Spleen (tissue), 7 donors: ENCODE measurements around the gene GDF3.

Experiments
- POLR2A ChIP-seq, 3 donors: fragments of 450-650 bp; IDR thresholded peaks; one replicate each; pipeline ENCODE4 v1.5.1; 2017; ENCODE audit warnings: antibody characterized with exemption in 3 of 3, mild to moderate bottlenecking in 1 of 3
- POLR2AphosphoS5 ChIP-seq, 3 donors: sonication (generic); formaldehyde crosslinking; IDR thresholded peaks; one replicate each; pipeline ENCODE4 v1.5.1; 2017; ENCODE audit warnings: antibody characterized with exemption in 3 of 3
- TF ChIP-seq, protein P1 (sequence below), 11 experiments: fragments of 200-600 bp in 7 of 11; fragments of 450-650 bp in 4 of 11; sonication (generic) in 4 of 11; IDR thresholded peaks in 8 of 11; conservative IDR thresholded peaks in 3 of 11; 1 replicate in 7 of 11; 2 replicates in 4 of 11; pipeline versions ENCODE4 v1.4.0 to v1.8.0; 2016 to 2021; ENCODE audit warnings: antibody characterized with exemption in 11 of 11, inconsistent platforms in 4 of 11, mild to moderate bottlenecking in 1 of 11
- donor health status: DM: no; HTN: no; CAD: no; lungs with moderate emphysema.
- donor health status: DM: no; HTN: no; CAD: no.
- donor health status: DM: no; HTN: no; CAD: no.

DNA sequence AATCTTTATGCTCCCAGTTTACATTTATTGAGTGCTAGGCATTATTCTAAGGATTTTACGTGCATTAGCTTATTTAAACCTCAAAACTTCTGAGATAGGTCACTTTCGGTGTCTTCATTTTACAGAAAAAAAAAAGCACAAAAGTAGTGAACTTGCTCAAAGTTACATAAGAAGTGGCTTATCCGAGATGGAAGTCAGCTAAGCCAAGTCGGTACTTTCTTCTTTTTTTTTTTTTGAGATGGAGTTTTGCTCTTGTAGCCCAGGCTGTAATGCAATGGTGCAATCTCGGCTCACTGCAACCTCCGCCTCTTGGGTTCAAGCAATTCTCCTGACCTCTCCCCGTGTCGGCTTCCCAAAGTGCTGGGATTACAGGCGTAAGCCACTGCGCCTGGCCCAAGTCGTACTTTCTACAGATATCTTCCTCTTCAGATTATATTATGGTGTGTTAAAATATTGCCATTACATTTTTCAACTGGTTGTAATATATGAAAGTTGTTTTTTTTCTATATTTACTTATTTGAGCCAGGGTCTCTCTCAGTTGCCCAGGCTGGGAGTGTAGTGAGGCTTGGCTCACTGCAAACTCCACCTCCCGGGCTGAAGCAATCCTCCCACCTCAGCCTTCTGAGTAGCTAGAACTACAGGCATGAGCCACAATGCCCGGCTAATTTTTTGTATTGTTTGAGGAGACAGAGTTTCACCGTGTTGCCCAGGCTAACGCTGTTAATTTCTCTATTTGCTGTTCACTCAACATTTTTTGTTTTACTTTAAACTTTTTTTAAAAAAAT is 24.6 kb upstream of the GDF3 start:
- no peak for TF ChIP-seq POLR2A (IDR thresholded peaks at IDR 0.05)
- TF ChIP-seq, protein P1, sequence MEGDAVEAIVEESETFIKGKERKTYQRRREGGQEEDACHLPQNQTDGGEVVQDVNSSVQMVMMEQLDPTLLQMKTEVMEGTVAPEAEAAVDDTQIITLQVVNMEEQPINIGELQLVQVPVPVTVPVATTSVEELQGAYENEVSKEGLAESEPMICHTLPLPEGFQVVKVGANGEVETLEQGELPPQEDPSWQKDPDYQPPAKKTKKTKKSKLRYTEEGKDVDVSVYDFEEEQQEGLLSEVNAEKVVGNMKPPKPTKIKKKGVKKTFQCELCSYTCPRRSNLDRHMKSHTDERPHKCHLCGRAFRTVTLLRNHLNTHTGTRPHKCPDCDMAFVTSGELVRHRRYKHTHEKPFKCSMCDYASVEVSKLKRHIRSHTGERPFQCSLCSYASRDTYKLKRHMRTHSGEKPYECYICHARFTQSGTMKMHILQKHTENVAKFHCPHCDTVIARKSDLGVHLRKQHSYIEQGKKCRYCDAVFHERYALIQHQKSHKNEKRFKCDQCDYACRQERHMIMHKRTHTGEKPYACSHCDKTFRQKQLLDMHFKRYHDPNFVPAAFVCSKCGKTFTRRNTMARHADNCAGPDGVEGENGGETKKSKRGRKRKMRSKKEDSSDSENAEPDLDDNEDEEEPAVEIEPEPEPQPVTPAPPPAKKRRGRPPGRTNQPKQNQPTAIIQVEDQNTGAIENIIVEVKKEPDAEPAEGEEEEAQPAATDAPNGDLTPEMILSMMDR (IDR thresholded peaks at IDR 0.05 in 8 of 11, conservative IDR thresholded peaks at IDR 0.05 in 3 of 11) = no peak
- no peak for TF ChIP-seq POLR2AphosphoS5 (IDR thresholded peaks at IDR 0.05)
